ENCODE data around the gene NUP93.
A peak's percentile ranks its signal among the peaks of the same experiment; 100 is the strongest.

NUP93 gene

GRCh38 chr16:56823081-56823733 is 93.3 kb downstream of the NUP93 start:
- DNase-seq: no peak

GRCh38 chr16:56824331-56824730 is 94.4 kb downstream of the NUP93 start:
- no peak for DNase-seq

GRCh38 chr16:56824804-56825203 is 94.9 kb downstream of the NUP93 start:
- DNase-seq: peak; percentile 46

GRCh38 chr16:56825826-56826225 is 95.9 kb downstream of the NUP93 start:
- peak; percentile 66 for DNase-seq

- DNase-seq: no peak
Measured at GRCh38 chr16:56828647-56829046, 98.7 kb downstream of the NUP93 start.

- DNase-seq: peak; percentile 87
Measured at GRCh38 chr16:56830669-56831068, 100.7 kb downstream of the NUP93 start.

- DNase-seq: no peak
Measured at GRCh38 chr16:56832768-56833167, 102.8 kb downstream of the NUP93 start.

GRCh38 chr16:56833243-56833970 is 103.5 kb downstream of the NUP93 start:
- DNase-seq: peak; percentile 68

GRCh38 chr16:56835320-56835719 is 105.4 kb downstream of the NUP93 start:
- no peak for DNase-seq

GRCh38 chr16:56836410-56837230 is 106.7 kb downstream of the NUP93 start:
- DNase-seq: no peak

- DNase-seq: no peak
Measured at GRCh38 chr16:56838622-56839337, 108.9 kb downstream of the NUP93 start.

GRCh38 chr16:56841233-56841632 is 111.3 kb downstream of the NUP93 start:
- peak; percentile 35 for DNase-seq

- DNase-seq: no peak
Measured at GRCh38 chr16:56841659-56842058, 111.7 kb downstream of the NUP93 start.

- DNase-seq: no peak
Measured at GRCh38 chr16:56842133-56842532, 112.2 kb downstream of the NUP93 start.

- no peak for DNase-seq
Measured at GRCh38 chr16:56844056-56844455, 114.1 kb downstream of the NUP93 start.

GRCh38 chr16:56847173-56847910 is 117.4 kb downstream of the NUP93 start:
- DNase-seq: no peak

GRCh38 chr16:56848029-56848936 is 118.4 kb downstream of the NUP93 start:
- DNase-seq: peak; percentile 79

GRCh38 chr16:56848955-56849689 is 119.2 kb downstream of the NUP93 start:
- peak; percentile 86 for DNase-seq

GRCh38 chr16:56849690-56850680 is 120.1 kb downstream of the NUP93 start:
- peak; percentile 86 for DNase-seq

Data from fibroblast of skin of back (primary cell).